ENCODE measurements around the gene NSL1.

NSL1 gene

DNA sequence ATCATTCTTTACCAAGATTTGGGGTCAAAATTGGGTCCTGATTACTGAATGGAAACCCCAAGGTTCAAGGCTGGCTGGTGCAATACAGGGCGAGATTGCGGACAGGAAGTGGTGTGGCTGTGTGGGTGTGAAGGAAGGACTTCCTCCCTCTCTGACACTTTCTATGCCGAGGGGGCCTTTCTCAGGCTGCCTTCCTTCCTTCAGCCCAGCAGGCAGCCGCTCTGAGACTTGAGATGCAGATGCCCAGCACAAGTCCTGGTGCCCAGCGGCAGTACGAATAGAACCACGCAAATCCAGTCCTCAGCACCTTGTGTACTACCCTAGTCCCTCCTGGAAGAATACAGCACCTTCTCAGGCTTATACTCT is 108.2 kb downstream of the NSL1 start:
- DNase-seq = peak; percentile 59

DNA sequence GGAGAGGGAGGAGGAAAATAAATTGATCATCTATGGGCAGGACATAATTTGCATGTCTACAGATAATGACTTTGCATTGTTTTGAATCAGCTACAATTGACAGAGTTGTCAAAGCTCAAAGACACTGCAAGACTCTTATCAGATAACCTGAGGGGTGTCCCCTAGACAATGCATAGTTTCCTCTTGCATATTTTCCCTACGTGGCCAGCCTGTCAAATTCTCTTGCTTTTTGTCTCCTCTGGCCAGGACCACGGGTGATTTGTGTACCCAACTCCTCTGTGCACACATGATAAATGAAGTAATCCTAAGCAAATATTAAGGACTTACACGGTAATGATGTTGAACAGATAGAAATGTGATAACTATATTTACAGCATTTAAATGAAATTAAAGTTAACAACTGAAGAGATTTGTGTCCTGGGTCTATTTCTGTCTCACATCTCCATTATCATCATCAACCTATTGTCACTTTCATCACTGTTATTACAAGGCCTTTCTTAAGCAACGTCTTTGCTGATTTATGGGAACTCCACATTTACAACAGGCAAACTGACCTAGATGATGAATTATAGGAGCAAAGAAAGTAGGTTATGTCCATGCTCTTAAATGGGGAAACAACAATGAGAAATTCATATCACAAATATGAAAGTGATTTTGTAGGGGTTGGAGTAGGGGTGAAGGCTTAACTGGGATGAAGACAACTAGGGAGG is 110.7 kb downstream of the NSL1 start:
- DNase-seq = no peak

DNA sequence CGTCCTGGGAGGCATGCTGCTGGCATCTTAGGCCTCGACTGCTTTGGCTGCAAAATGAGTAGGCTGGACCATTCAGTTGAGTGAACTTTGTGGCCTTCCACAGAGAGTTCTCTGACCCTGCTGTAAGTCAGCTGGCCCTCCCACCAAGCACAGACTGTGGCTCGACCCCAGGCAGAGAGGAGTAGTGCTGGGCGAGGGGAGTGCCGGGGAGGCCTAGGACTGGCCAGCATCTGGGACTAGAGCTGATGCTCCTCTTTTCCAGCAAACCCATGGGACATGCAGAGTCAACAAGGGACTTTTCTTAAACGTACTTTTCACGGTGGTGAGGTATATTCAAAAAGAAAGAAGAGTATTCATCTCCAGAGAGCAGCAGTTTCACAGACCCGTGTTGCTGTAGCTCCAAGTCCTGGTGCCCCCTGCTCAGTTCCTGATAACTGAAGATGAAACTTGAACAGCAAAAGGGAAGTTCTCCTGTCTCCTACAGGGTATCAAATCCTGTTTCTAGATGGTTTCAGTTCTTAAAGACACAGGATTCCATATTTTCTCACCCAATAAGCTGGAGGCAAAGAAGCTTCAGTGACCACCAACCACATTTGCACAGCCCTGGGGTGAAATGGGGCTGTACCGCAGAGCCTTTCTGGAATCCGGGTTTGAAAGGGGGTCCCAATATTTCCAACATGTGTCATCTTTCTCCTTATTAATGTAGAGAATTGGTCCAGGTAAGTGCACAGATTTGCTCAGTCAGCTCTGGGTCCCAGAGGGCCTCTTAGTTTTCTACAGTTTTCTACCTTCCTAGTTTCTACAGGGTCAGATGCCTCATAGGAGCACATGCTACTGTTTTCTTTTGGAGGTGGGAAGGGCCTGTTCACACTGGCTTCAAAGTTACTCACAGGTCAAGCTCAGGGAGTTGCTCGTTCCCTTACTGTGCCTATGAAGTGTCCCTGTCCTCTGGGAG is 112.8 kb downstream of the NSL1 start:
- no peak for DNase-seq

DNA sequence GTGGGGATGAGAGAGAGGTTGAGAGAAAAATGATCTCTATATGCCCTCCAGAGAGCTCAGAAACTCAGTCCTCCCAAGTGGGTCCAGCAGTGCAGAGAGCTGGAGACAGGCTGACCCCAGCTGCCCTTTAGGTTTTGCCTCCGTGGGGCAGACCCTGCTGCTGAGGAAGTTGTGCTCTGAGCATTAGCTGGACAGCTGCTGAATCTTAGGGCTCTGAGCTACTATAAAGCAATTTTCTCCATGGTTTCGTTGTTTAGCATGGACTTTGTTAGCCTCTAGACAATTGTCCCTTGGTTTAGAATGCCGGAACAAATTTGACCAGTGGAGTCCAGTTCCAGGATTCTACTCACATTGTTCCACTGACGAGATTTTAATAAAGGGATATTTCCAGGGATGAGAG is 114.0 kb downstream of the NSL1 start:
- DNase-seq = no peak

DNA sequence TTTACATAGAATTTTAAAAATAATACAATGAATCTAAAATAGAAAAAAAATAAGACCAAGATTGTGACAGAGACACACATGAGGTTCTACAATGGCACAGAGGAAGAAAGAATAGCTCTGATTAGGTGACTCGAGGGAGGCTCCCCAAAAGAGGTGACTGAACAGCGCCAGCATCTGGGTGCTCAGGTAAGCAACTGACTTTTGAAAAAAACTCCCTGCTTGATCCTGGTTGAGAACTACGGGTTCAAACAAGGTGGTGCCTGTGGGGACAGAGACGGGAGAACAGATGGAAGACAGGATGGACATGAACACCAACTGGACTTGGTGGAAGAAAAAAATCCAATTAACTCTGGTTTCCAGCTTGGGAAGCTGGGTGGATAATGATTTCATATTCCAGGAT is 114.4 kb downstream of the NSL1 start:
- no peak for DNase-seq

All from CD4-positive, alpha-beta T cell treated with Interferon gamma for 1 hour (primary cell).